HG03575 (cell line): ENCODE data around the gene CRISPLD2.

Experiments
- ATAC-seq: cut with Tn5 transposase; IDR thresholded peaks from one replicate; pipeline ENCODE4 v1.9.1; 2021; ENCODE audit not compliant: unreplicated experiment, insufficient number of reproducible peaks, low FRiP score; ENCODE audit errors: extremely low read depth

The CRISPLD2 gene

DNA sequence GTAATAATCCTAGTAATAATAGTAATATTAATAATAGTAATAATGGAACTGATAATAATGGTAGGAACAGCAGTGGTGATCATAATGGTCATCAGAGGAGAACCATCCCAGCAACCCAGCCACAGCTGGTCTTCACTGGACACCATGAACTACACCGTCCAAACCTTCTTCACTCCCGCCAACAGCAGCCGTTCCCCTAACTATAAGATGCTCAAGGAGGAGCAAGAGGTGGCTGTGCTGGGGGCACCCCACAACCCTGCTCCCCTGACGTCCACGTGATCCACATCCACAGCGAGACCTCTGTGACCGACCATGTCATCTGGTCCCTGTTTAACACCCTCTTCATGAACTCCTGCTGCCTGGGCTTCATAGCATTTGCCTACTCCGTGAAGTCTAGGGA lies 100.5 kb downstream of the CRISPLD2 start:
- ATAC-seq, result no peak

DNA sequence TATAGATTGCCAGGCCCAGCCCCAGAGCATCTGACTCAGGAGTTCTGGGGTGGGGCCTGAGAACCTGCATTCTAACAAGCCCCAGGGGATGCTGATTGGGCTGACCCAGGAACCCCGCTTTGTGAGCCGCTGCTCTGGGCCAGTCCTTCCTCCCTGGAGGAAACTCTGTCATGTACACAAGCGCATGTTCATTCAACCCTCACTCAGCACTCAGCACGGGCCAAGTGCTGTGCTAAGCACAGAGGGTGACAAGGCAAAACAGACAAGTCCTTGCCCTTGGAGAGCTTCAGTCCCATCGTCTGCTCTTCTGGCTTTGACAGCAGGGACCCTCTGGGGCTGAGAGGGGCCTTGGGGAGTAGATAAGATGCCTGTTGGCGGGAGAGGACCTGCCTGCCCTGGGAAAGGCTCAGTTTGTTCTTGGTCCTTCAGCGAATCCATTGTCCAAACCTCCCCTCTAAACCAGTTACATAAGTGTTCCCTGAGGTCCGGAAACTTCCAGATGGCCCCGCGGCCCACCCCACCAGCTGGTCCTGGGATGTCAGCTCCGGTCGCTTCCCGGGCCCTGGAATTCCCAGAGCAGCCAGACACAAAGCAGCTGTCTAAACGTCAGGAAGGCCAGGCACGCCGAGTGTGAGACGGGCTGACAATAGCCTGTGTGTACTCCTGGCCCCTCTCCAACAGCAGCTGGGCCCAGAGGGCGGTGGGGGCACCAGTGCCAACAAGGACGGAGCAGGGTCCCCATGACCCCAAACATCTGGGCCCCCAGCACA lies 102.8 kb downstream of the CRISPLD2 start:
- ATAC-seq, result no peak

DNA sequence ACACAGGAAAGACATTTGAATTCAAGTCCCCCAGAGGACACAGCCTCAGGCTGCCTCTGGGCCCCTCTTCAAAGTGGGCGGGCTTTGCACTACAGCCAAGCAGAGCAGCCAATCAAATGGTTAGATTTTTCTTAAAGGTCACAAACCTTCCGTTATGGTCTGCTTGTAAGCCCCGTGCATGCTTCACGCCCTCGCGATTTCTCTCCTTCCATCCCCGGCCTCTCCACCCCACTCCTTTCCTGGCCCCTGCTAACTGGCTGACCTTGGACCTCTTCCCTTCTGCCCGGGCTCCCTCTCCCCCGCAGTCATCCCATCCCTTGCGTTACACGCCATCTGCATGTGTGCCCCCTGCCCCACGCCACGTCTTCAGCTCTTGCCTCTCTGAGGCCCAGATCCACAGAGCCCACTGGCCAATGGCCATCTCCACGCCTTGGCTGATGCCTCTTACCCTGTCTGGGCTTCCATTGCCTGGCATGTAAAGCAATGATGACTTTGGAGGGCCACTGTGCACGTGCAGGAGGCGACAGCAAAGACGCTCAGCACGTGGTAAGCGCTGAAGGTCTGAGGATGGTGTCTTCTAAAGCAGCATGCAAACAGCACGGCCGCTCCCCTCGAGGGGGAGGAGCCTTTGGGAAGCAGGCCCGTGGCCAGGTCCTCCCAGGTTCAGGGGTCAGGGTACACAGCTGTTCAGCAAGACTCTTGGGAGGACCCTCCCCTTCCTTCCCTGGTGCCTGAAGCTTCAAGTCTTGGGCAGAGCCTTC lies 104.7 kb downstream of the CRISPLD2 start:
- ATAC-seq, result no peak

DNA sequence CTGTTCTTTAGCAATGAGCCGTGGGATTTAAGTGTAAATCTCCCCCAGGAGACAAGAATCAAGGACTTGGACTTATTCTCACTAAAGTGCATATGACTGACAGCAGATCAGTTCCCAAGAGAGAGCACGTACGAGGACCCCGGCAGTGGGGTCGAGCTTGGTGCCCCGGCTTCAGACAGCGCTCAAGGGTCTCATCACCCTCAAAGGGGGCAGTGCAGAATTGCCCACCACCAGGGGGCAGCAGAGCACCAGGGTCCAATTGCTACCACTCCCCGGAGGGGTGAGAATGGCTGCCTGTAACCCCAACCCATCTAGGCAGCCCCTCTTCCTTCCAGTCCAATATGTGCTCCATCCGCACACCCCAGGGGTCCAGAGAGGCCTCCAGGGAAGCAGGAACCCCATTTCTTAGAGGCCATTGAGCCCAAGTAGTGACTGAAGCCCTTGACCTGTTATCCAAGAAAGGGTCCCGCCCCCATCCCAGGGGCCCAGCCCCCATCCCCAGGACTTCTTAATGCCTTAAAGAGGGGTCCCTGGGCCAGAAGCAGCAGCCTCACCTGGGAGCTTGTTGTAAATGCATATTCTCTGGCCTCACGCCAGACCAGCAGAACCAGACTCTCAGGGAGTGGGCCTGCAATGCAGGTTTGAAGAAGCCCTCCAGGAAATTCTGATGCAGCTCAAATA lies 105.4 kb downstream of the CRISPLD2 start:
- ATAC-seq, result no peak

DNA sequence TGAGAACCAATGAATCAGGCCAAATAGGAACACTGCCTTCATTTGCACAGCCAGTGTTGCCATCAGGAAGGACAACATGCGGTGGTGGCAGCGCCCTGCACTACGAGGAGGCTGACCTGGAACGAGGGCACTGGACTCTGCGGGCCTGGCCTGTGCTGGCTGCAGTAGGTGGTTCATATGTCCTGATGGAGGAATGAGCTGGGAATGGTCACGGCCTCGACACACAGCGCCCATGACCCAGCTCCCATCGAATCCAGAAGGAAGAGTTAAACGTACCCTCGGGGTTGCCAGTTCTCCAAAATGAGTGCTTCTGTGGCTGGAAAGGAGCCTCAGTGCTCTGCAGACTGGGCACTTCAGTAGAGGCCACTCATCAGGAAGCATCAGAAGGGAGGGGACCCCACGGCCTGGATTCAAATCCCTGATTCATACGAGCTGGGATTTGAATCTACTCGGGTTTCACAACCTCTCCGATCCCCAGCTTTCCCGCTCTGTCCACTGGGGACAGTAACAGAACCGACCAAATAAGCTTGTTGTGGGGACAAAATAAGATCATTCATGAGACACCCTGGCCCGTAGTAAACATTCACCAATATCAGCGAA lies 106.1 kb downstream of the CRISPLD2 start:
- ATAC-seq, result no peak

DNA sequence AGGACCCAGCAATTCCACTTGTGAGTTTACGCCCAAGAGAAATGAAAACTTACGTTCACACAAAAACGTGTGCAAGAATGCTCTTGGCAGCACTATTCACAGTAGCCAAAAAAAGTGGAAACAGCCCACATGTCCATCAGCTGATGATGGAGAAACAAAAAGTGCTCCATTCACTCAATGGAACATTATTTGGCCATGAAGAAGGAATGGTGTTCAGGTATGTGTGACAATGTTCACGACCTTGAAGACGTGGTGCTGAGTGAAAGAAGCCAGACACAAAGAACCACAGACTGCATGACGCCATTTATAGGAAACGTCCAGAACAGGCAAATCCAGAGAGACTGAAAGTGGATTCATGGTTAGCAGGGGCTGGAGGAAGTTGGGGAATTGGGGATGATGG lies 106.7 kb downstream of the CRISPLD2 start:
- no peak for ATAC-seq

DNA sequence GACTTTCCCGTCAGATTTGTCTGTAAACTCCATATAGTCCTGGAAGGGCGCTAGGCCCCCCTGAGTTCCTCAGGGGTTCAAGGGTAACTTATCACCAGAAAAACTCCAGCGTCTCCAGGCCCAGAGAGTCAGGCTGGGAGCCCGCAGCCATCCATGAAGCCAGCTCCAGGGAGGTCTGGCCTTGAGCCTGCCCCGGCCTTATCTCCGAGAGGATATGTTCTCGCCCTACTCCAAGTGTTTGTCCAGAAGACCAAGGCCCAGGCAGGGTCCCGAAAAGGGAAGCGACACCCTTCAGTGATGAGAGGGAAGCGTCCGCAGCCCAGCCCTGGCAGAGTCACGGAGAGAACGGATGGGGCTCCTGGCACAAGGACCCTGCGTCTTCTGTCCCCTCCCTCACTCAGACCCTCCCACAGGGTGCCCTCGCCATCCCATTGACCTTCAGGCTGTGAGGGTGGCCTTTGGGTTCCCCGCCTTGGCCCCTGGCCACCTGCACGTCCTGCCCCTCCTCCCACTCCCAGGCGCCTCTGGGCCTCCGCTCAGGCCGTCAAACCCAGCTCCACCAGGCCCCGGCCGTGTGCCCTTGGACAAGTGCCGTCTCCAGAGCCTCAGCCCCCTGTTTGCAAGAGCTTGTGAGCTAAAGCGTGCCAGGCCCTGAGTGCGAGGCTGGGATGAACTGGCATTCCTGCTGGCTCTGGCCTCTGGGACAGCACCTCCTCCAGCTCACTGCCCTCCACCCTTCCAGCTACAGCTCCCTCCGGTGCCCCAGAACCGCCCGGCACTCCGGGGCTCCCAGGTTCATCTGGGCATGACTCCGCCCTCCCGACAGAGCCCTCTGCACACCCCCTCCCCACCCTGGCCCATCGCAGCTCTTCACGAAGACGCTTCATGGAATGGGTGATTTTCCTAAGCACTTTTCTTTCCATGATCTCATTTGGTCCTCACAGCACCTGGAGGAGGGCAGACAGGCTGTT lies 108.1 kb downstream of the CRISPLD2 start:
- no peak for ATAC-seq

DNA sequence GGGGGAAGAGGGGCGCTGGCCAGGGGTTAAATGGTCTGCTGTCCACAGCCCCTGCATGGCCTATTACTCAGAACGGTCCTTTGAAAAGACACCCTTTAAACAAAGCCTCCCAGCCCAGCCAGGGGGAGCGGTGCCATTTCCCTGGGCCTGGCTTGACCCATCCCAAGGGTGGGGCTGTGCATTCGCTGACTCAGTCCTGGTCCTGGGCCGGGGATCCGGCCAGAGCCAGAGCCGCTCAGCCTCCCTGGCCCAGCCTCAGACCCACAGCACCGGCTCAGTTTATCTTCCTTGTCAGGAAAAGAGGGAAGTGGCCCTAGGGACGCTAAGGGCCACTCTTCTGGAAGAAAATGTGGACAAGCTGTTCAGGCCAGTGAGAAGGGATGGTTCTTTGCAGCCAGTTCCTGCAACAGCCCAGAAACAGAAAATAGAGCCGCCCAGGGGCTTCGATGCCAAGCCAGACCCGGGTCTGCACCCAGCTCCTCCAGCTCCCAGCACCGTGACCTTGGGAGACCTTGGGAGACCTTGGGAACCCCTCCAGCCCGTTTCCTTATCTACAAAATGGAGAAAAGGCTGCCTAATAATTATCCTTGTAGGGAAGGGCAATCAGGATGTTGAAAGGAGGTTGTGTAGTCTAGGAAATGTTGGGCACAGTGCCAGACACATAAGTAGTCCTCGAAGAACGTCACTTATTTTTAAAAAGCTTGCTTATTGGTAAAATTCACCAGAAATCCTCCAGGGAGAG lies 109.1 kb downstream of the CRISPLD2 start:
- ATAC-seq, result no peak

DNA sequence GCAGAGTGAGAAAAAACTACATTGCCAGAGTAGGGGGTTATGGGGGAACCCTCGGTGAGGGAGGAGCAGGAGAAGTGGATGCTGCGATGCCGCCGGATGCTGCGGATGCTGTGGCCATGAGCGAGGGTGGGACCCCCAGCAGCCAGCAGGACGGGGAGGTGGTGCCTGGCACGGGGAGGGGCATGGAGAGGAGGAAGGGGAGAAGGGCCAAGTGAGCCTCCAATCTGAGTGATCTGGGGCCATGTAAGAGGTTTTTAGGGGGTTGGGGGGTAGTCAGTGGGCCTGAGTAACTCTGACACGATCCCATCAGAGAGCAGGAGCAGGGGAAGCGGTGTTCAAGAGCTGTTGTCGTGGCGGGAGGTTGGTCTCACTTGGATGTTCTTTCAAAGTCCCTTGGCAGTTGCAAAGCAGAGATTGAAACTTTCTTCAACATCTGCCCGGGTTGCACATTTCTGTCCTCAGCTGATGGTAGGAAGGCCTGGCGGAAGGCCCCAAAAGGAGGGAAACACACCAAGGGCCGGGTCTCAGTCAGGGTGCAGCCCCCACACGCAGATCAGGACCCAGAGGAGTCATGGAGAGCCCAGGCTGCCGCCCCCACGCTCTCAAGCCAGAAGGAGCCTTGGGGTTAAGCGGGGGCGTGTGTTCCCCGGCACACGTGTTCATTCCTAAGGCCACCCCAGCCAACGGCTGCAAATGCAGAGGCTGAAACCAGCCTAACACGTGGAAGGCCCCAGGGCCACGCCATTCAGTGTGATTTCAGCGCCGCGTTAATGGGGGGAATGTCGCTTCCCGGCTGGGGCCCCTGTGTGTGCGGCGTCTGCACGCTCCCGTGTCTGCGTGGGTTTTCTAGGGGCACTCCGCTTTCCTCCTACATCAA lies 109.9 kb downstream of the CRISPLD2 start:
- no peak for ATAC-seq

DNA sequence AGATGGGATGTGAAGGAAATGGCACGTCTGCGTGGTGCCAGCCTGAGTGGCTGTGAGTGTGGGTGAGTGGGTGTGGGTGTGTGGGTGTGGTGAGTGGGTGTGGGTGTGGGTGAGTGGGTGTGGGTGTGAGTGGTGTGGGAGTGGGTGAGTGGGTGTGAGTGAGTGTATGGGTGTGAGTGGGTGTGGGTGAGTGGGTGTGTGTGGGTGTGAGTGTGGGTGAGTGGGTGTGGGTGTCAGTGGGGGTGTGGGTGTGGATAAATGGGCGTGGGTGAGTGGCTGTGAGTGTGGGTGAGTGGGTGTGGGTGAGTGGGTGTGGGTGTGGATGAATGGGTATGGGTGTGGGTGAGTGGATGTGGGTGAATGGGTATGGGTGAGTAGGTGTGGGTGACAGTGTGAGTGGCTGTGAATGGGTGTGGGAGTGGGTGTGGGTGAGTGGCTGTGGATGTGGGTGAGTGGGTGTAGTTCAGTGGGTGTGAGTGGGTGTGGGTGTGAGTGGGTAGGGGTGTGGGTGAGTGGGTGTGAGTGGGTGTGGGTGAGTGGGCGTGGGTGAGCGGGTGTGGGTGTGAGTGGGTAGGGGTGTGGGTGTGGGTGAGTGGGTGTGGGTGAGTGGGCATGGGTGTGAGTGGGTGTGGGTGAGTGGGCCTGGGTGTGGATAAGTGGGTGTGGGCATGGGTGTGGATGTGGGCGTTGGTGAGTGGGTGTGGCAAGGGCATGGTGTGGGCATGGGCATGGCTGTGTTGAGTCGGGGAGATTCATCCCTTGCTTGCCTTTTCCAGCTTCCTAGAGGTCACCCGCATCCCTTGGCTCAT lies 110.7 kb downstream of the CRISPLD2 start:
- ATAC-seq, result no peak

DNA sequence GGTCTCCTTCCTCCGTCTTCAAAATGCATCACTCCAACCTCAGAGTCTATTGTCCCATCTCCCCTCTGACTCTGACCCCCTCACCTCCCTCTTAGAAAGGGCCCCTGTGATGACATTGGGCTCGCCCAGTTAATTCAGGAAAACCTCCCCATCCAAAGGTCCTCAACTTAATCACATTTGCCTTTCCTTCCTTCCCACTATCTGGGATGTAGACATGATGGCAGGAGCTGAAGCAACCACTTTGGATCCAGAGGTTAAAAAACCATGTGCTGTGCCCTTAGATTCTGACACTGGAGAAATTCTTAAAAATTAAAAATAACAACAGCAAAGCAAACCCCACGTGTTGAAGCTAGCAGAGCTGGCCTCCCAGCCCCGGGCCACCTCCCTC lies 111.3 kb downstream of the CRISPLD2 start:
- no peak for ATAC-seq

DNA sequence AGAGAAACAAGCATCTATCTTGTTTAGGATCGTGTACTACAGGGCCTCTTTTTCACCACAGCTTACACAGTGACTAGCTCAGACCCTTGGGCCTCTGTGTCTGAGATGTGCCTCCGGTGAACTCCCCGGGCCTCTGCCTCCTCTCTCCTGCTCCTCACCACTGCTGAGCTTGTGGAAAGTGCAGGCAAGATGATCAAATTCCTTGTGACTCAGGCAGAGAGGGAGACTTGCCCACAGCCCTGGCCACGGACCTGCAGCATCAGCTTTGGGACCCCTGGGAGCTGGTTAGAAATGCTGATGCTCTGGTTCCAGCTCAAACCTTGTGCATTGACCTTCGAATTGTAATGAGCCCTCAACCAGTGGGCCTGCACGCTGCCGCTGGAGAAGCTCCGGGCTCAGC lies 111.7 kb downstream of the CRISPLD2 start:
- ATAC-seq, result no peak

DNA sequence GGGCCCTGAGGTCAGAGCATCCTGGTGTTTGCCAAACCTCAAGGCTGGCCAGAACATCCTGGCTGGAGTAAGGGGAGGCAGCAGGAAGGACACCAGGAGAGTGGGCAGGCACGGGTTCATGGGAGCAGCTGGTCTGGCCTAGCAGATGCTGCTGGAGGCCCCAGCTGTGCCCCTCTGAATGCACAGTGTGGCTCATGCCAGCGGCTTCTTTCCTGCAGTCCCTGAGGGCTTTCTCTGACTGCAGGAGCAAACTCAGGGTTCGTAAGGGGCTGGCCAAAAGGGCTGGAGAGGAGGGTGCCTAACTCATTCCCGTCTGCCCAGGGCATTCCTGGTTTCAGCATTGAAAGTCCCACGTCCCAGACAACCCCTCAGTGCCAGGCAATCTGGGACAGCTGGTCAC lies 112.9 kb downstream of the CRISPLD2 start:
- no peak for ATAC-seq

DNA sequence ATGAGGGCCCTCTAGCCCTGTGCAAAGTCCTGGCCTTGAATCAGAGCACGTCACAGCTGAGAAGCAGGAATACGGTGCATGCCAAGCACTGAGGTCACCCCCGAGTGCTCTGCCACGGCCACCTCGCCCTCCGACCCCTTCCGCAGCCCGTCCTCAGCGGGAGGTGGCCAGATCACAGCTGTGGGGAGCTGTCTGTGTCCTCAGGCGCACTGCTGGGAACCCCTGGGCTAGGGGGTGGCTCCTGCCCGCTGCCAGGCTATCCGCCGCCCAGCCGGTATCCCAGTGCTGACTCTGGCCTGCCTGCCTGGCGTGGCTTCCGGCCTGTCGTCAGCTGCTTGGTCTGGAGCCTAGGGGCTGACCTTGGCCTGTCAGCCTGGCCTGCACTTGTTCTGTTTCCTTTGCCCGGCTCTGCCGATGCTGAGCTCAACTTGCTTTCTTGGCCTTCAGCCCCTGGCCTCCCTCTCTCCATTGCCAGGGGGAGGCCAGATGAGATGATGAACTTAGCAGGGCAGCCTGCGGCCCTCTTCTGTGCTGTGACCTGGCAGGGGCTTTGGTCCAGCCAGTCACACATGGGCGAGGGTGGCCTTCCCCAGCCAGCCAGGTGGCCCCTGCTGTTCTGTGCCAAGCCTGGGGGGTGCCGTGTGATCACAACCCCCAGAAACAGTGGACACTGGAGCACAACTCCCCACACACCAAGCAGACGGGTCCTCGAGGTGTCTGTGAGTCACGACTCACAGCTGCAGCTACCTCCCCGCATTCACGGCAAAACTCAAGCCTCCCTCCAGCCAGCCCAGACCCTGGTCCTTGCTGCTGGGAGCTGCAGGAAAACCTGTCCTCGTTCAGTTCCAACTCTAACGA lies 114.2 kb downstream of the CRISPLD2 start:
- no peak for ATAC-seq

DNA sequence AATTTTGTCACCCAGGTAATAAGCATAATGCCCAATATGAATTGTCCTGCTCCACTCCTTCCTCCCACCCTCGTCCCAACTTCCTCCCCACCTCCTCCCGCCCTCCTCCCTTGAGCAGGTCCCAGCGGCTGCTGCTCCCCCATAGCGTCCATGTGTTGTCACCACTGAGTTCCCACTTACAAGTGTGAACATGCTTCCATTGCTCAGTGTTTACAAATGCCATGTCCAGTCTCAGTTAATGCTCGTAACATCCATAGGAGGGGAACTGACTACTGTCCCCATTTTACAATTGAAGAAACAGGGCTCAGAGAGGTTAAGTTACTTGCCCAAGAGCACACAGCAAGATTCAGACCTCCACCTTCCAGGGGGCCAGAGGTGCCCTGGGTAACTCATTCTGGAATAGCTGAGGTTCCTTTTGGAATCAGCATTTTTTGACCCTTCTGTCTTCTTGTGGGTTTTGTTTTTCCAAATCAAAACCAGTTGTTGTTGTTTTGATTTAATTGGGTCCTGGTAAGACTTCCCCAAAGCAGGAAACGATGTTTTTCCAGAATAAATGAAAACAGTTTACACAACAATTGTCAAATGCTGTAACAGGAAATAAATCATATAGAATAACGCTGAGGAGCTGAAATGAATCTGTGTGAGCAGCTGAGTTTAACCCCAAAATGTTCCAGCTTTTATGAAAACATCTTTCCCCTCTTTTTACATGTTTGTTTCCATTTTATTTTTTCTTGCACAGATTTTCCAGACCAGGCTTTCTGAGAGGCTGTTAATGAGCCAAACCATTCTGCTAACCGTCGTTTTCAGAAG lies 117.6 kb downstream of the CRISPLD2 start:
- no peak for ATAC-seq
